ENCODE data around the gene CAMTA1.

CAMTA1 gene

GRCh38 chr1:7070389-7071029 is 285.3 kb downstream of the CAMTA1 start:
- H3K4me1 ChIP-seq (ENCODE audit: control insufficient read depth, insufficient read depth, low read length), result no peaks in the 10 kb centered on the region
- H3K4me3 ChIP-seq (ENCODE audit: low read depth, low read length), result no peak overlapping the region
- no peak overlapping the region for H3K27ac ChIP-seq (ENCODE audit: extremely low read depth, low read depth, low read length)
- ChIA-PET CTCF (interaction anchor here (0.6 to 4.5 kb wide), 53 partner anchors 9 to 731 kb away, joined by 3 to 49 read pairs (median 4); no protein-coding TSS in a partner anchor), POLR2A (interaction anchor here (1.5 kb wide), 1 partner anchor 286 kb away, joined by 4 read pairs; the partner anchor contains the start of gene CAMTA1)
- TF ChIP-seq ZNF37A (tag by site-specific recombination; IDR thresholded peaks at IDR 0.05) (no peak), ZNF280C (tag by site-specific recombination; IDR thresholded peaks at IDR 0.05) (no peak), ZBTB10 (tag by site-specific recombination; IDR thresholded peaks at IDR 0.05) (no peak), ZNF654 (tag by site-specific recombination; IDR thresholded peaks at IDR 0.05; ENCODE audit: low read depth) (peak; percentile 35), GFI1B (tag by site-specific recombination; IDR thresholded peaks at IDR 0.05) (0 out of 2 replicates have a peak, but pooled peaks have one; percentile 32), CTCF (tag by site-specific recombination; IDR thresholded peaks at IDR 0.05) (peak; percentile 47), ZNF175 (tag by site-specific recombination; IDR thresholded peaks at IDR 0.05) (no peak), ZNF398 (tag by site-specific recombination; IDR thresholded peaks at IDR 0.05) (no peak)
- H3K9me3 ChIP-seq (ENCODE audit: control insufficient read depth, insufficient read depth, low read depth, low read length), result no peaks in the 10 kb centered on the region
- H3K36me3 ChIP-seq (ENCODE audit: control insufficient read depth in 2 of 2, insufficient read depth in 1 of 2, low read length in 2 of 2), result no peaks in the 10 kb centered on the region

- no peak overlapping the region for H3K4me3 ChIP-seq (ENCODE audit: low read depth, low read length)
- TF ChIP-seq ZNF398 (tag by site-specific recombination; IDR thresholded peaks at IDR 0.05), result no peak
- no peak for TF ChIP-seq ZNF202 (tag by site-specific recombination; IDR thresholded peaks at IDR 0.05; ENCODE audit: borderline replicate concordance)
- TF ChIP-seq TSHZ1 (tag by site-specific recombination; IDR thresholded peaks at IDR 0.05; ENCODE audit: borderline replicate concordance), result no peak
- TF ChIP-seq ZNF140 (tag by site-specific recombination; IDR thresholded peaks at IDR 0.05), result no peak
- no peak for TF ChIP-seq ZNF214 (tag by site-specific recombination; IDR thresholded peaks at IDR 0.05; ENCODE audit: borderline replicate concordance)
- no peak for TF ChIP-seq ZNF560 (tag by site-specific recombination; IDR thresholded peaks at IDR 0.05; ENCODE audit: borderline replicate concordance)
- H3K9me3 ChIP-seq (ENCODE audit: control insufficient read depth, insufficient read depth, low read depth, low read length), result no peaks in the 10 kb centered on the region
- POLR2A ChIA-PET, result no interaction called here
- H3K36me3 ChIP-seq (ENCODE audit: control insufficient read depth in 2 of 2, insufficient read depth in 1 of 2, low read length in 2 of 2), result no peaks in the 10 kb centered on the region
- H3K27ac ChIP-seq (ENCODE audit: extremely low read depth, low read depth, low read length), result no peak overlapping the region
- CTCF ChIA-PET, result interaction anchor here (0.7 kb wide), 1 partner anchor 593 kb away, joined by 3 read pairs; no protein-coding TSS in a partner anchor
- no peaks in the 10 kb centered on the region for H3K4me1 ChIP-seq (ENCODE audit: control insufficient read depth, insufficient read depth, low read length)
Measured at GRCh38 chr1:7076117-7076516, 290.9 kb downstream of the CAMTA1 start.

All from HEK293 (cell line).